ENCODE results near the gene NBEA.
"Not testable (repeated sequence)": the region's sequence is repeated elsewhere in the genome, so short reads cannot be mapped to it uniquely, and the experiment has no call there.

Gene NBEA

DNA sequence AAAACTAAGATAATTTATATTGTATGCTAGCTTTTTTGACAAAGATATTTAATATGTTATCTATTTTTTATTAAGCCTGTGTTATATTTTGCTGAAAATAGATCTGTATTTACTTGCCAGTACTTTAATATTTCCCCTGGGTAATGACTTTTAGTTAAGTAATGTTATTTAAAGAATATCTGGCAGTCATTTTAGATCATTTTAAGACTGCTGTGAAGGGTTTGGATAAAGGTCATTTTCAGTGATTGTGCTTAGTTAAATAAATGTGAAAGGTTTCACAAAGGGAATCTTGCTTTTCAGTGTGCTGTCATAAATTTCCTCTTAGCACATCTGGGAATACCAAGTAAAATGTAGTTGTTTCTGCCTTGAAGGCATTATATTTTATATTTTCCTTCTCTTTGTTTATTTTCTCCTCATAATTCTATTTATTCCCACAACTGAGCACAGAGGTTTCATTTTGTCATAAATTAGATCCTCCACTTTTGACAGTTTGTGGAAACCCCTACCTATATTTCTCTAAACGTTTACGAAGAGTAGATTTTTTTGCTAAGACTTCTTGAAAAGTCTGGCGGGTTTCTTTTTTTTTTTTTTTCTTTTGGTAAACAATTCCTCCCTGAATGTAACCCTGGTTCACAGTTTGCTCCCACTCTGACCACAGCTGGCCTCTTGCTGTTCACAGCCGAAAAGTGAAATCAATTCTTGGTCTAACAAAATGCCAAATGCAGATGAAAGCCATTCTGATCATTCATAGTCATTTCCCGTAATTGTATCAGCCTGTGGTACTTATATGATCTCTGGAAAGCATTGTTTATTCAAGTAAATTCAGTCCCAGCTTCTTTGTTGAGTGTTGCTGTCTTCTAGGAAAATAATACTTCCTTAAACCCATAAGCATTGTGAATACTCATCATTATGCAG lies 446.6 kb downstream of the NBEA start:
- DNase-seq (ENCODE audit: low spot score): no peak

DNA sequence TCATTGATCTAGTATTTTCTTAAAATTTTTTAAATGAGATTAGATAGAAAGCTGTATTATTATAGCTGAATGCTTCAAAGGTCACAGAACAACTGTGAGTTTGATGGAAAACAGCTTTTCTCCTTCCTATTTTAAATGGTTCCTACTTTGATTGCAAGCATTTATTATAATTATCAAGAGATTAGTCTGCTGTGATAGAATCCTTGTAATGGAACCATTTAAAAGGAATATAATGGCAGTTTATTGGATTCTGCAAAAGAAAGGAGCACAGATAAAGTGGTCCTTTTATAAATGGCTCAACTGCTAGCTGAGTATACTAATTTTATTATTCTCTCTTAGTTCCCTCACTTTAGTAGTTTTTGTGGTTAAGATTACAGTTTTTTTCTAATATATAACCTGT lies 447.5 kb downstream of the NBEA start:
- DNase-seq (ENCODE audit: low spot score): no peak

DNA sequence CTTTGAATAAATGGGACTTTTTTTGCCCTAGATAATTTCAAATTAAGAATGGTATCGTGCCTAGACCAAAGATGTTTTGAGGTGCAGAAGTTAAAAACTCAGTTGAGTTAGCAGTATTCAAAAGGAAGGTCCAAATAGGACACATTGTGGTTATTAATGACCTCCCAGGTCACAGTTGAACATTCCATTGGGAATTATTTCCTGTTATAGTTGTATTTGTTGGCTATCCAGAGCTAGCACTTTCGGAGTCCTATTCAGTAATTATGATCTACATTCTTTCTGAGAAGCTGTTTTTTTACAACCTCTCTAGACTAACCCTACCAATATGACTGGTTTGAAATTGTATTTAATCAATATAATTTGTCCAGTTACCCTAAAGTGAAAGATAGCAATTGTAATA lies 450.7 kb downstream of the NBEA start:
- no peak for DNase-seq (ENCODE audit: low spot score)

DNA sequence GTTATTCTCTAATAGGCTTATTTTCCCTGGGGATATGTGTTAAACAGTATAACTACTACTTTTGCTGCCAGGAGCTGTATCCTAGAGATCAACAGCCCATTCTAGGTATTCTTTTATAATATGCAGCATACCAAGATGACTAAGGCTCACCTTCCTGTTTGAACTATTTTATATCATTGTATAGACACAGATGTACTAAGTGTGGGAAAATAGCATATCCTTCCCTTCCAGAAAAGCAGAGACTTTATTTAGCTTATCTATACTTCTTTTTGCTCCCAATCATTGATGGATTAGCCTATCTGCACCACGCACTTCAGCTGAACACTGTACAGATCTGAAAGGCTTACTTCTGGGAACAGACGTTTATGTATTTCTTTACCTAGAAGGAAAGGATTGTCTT lies 451.8 kb downstream of the NBEA start:
- DNase-seq (ENCODE audit: low spot score): no peak

DNA sequence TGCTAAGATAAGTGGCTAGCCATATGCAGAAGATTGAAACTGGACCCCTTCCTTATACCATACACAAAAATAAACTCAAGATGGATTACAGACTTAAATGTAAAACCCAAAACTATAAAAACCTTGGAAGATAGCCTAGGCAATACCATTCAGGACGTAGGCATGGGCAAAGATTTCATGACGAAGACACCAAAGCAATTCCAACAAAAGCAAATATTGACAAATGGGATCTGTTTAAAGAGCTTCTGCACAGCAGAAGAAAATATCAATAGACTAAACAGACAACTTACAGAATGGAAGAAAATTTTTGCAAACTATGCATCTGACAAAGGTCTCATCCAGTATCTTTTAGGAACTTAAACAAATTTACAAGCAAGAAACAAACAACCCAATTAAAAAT lies 466.2 kb downstream of the NBEA start:
- not testable (repeated sequence) for DNase-seq (ENCODE audit: low spot score)

DNA sequence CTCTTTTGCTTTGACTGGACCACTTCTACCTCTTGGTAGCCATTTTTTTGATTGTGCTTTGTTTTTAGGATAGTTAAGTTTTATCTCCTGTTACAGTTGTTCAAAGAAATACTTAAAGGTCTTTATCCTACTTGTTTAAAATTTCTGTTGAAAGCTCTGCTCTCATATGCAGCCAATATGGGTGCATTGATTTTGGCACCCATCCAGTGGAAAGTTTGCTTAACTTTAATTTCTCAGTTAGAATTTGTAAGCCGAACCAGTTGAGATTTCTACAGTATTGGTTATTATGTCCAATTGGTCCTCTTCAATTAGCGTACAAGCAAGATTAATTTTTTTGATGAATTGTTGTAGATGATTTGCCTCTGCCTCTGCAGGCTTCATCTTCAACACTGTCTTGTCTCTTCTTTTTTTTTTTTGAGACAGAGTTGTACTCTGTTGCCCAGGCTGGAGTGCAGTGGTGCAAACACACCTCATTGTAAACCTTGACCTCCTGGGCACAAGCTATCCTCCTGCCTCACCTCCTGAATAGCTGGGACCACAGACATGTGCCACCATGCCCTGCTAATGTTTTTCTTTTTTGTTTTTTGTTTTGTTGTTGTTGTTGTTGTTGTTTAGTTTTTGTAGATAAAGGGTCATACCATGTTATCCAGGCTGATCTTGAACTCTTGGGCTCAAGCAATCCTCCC lies 469.1 kb downstream of the NBEA start:
- DNase-seq (ENCODE audit: low spot score): no peak

DNA sequence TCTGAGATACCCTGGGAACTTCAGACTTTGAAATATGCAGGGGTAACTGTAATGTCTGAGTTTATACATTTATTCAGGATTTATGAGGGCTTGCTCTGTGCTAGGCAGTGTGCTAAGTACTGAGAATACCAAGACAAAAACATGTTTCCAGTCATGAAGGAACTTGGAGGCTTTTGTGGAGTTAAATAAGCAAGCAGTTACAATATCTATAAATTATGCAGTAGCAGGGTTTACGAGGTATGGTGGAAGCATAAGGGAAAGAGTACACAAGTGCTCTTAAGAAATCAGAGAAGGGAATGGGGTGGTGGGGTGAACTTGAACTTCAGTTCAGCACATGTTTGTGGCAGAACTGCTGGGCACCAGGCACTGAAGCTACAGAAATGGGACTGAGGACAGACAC lies 506.4 kb downstream of the NBEA start:
- DNase-seq (ENCODE audit: low spot score): no peak

DNA sequence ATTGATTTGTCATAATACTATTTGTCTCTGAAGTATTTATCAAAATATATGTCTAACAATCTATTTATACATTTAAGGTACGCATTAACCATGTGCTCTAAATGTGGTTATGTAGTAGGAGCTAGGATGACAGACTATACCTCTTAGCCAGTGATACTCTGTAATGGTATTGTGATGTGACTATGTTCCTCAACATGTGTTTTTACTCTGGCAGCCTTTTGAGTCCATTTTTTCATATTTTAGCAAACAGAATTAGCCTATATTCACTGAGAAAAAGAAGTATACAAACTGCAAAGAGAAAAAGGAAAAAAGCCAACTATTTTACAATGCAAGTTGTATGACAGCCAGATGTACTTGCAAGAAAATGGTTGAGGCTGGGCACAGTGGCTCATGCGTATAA lies 507.8 kb downstream of the NBEA start:
- DNase-seq (ENCODE audit: low spot score): no peak

DNA sequence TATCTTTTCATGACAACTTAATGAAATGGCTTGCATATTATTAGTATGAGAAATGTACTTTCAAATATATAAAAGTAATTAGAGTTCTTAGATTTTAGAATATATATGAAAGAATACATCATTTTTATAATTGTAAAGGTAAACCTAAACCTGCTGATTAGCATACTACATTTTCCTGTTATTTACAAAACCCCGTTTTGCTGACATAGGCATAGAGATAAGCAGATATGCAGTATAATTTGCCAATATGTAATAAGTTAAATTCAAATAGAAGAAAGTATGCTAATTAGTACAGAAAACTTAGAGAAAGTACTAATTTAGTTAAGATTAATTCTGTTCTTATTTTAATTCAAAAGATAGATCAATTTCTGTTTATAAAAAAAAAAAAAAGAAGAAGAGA lies 513.0 kb downstream of the NBEA start:
- no peak for DNase-seq (ENCODE audit: low spot score)

DNA sequence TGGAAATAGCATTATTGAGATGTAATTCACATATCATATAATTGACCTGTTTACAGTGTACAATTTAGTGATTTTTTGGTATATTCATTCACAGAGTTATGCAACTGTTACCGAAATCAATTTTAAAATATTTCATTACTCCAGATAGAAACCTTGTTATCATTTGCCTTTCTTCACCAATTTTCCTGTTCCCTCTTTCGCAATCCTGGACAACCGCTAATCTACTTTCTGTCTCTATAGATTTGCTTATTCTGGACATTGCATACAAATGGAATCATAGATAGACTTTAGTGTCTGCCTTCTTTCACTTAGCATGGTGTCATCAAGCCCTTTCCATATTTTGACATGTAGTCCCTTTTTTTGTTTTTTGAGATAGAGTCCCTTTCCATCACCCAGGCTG lies 515.2 kb downstream of the NBEA start:
- no peak for DNase-seq (ENCODE audit: low spot score)

DNA sequence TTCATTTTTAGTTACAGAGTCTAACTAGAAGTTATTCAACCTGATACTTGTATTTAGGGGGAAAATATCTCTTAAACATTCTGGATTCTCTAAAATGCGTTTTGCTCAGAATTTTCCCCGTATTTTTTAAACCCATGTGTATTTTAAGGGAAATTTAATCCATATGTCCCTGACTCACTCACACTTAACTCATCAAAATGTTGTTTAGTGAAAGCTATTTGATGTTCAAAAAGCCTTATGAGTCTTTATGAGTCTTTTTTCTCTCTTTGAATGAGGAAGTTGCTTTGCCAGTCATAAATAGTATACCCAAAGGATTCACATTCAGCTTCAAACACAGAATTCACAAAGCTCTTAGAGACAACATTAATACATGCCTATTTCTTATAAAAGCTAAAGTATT lies 518.0 kb downstream of the NBEA start:
- no peak for DNase-seq (ENCODE audit: low spot score)

DNA sequence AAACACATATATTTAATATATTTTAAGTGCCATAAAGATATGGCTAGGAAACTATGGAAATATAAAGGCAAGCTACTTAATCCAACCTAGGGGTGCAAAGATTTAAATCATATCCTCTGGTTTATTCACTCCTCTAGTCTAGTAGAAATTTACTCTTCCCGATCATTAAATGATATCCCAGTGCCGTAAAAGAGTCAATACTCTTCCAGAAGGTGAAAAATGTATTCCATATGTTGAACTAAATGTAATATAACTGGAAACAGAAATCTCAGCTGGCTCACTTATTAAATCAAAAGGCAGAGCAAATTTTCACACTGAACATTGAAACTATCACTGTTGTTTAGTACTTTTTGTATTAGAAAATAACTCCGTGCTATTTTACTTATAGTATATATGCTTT lies 523.3 kb downstream of the NBEA start:
- DNase-seq (ENCODE audit: low spot score): no peak

DNA sequence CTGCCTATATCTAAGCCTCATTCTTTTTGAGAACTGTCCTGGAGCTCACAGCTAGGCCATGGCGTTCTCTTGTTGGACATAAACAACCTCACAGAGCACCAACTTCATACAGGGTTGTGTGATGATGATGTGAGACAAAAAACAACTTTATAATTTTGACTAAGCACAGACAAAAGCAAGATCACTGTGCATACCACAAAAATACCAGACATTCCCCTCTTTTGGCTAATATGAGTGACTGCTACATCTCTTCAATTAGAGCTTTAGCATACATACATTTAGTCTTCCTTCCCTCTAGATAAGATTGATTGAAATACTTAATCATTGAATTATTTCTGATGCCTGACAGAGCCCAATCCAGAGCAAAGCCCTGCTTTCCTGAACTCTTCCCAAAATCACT lies 526.1 kb downstream of the NBEA start:
- DNase-seq (ENCODE audit: low spot score): no peak

DNA sequence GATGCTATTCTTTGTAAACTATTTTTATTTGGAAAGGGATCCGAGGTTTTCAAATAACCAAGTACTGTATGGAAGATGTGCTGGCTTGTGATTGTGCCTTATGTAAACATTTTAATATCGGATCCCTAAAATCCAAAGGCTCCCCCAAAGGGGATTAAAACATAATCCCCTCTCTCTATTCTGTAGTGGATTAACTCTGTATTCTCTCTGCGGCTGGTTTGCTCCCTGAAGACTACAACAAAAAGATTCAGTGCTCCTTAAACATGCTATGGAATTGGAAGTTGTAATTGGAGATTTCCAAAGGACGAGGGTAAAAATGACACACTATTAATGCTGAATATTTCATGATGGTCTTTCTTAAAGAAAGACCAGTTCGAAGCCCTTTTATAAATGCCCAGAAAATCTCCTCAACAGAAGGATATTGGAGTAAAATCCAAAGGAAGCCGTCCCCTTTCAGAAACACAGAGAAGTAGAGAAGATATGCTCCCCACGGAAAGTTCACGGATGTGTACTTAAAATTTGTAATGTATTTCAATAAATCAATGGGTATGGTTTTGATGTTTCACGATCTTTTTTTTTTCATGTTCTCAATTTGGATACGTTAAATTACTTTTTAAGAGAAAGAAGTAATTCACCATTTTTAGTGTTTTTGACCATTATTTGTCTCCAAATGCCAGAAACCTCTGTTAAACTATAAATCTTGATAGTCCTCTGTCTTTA lies 527.9 kb downstream of the NBEA start:
- no peak for DNase-seq (ENCODE audit: low spot score)

DNA sequence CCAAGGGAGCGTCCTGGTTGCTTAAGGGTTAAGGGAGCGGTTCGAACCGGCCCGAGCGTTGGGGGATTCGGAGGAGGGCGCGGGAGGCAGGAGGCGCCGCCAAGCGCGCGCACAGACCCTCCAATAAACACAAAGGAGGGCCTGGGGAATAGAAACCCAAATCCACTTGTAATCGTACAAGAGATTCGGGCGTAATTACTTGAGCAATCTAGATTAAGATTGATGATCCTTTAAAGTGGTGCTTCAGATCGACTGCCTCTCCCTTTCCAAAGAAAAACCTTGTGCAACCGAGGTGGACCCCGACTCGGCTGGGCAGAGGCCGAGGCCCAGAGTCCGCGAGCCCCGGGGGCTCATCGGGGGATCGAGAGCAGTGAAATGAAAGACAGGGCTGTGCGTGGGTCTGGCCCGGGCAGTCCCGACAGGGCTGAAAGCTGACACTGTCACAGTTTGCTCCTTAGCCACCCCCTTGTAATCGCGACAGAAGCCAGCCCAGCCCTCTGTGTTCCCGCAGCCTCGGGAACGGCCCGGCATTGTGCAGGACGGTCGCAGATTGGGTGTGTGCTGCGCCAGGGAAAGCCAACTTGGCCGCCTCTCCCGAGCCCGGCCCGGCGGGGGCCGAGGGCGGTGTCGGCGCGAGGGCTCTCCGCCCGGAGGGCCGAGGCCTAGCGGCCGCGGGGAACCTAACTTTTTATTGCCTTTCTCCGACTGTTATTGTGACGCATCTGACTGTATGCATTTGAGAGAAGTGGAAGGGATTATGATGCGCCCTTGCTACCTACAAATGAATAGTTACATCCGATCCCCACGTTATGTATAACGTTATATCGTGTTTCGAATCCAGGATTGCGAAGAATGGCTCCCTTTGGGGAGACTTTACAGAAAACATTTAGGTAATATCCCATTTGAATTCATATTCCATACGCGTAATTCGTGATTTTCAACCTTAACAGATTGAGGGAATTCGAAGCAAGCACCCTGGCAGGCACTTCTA lies 528.9 kb downstream of the NBEA start:
- DNase-seq (ENCODE audit: low spot score): no peak

DNA sequence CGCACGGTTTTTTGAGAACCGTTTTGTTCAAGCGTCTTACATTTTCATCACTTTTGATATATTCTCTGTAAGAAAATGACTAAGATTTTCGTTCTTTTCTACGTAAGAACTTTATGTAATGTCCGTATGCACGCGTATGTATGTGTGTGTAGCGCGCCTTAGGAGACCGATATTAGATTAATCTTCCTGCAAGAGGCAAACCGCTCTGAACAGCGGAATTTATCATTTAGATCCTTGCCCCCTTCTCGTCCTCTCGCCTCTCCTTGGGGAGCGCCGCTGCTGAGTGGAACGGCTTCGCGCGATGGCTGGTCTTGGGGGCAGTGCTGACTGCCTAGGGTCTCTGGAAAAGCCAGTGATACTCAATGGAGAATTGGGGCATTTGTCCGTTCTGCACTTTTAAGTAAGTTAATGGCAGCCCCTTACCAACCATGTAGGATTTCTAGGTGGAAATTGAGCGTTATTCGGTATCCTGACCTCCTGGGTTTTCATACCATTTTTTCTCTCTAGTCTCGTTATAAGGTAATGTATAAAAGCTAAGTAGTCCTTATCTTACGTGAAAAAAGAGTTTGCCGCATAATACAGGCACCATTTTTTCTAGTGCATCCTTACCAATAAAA lies 529.7 kb downstream of the NBEA start:
- no peak for DNase-seq (ENCODE audit: low spot score)

DNA sequence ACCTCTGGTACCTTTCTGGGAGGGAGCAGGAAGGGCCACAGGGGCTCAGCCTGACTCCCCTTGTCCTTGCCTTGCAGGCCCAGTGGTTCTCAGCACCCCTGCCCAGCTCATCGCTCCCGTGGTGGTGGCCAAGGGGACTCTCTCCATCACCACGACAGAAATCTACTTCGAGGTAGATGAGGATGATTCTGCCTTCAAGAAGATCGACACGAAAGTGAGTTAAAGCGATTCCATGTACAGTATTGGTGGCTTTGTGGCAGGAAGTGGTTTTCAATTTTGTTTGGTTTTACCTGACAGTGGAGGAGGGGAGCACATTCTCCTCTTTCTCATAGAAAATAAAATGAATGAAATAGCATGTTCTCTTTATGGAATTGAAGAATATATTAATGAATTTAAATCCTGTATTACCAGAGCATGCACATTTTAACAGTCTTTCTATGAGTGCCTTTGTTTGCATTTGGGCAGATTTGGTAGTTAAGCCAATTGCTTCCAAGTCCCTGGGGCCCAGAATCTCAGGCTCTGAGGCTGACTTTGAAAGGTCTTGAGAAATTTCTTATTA lies 530.3 kb downstream of the NBEA start:
- DNase-seq (ENCODE audit: low spot score): no peak

DNA sequence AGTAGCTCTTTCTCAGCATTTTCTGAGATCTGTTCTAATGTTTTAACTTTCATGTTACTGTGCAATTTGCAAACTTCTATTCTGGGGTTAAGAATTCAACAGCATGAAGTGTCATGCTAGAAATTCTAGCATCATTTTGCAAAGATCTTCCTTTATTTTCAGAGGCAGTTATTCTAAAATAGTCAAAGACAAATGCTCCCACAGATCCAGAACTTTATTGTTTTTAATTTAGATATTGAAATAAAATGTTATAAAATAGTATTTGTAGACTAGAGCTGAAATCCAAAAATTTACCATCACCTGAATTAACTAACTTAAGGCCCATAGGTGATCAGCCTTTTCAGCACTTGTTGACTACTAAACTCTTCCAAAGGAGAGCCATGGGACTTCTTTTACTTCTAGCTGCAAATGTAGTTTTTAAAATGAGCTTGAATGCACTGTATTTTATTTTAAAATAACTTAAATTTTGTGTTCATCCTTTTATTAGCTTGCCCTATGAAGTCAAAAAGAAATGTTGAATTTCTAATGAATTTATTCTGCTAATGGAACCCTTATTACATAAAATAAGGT lies 531.2 kb downstream of the NBEA start:
- no peak for DNase-seq (ENCODE audit: low spot score)

DNA sequence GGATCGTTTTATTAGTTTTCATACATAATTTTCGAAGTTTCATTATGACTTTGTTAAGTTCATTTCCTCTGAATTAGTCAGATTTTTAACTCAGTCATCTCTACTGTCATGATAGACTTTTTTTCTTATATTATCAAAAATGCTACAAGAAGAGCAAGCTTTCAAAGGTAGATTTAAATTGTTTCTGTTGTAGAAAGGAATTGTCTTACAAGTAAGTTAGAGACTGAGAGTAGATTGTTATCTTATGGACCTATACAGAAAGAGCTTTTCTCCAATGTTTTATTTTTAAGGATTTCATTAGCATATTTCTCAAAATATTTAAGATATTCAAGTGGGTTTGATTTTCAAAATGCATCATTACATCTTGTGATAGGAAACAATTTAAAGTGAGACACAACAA lies 531.7 kb downstream of the NBEA start:
- DNase-seq (ENCODE audit: low spot score): no peak

DNA sequence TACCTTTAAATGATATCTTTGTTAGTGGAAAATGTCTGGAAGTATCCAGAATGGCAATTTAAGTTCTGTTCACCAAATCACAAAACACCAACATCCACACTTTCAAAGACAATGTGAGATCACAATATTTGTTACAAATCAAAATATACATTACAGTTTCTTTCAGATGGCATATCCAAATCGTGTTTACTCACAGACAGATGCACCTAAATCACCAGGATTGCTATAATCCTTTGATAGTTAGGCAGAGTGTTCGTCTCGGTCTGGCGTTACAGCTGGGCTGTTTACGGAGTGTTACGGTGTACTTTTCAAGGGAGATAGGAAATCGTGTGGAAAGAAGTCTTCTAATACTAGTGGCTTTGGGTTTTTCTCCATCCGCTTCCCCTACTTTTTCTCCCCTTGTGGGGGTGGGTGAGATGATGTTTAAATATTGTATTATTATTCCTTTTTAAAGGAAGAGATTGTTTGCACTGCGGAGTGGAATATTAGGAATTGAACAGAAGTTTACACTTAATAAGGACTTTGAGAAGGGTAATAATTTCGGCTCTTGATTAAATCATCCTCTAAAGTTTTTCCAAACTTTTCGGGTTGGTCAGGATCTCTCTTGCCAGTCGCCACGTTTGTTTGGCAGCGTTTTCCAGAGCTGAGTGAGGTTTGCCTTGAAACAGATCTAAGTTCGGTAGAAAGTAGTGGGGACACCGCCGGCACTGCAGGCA lies 532.6 kb downstream of the NBEA start:
- no peak for DNase-seq (ENCODE audit: low spot score)
